Urothelium cell line (cell line): Measurements from ENCODE around the gene DPT.

Experiments
- DNase-seq: peaks from one replicate; pipeline ENCODE4 v3.0.0; 2011; ENCODE audit warnings: low spot score, mixed read lengths
- FAIRE-seq: peaks from 2 replicates; lab custom pipeline; 2011; peaks lifted over from hg19 to GRCh38; lab: Jason Lieb, UNC

Gene DPT

GRCh38 chr1:168706391-168706992 lies 22.5 kb downstream of the DPT start:
- DNase-seq (no peak), FAIRE-seq (no peak)

DNA sequence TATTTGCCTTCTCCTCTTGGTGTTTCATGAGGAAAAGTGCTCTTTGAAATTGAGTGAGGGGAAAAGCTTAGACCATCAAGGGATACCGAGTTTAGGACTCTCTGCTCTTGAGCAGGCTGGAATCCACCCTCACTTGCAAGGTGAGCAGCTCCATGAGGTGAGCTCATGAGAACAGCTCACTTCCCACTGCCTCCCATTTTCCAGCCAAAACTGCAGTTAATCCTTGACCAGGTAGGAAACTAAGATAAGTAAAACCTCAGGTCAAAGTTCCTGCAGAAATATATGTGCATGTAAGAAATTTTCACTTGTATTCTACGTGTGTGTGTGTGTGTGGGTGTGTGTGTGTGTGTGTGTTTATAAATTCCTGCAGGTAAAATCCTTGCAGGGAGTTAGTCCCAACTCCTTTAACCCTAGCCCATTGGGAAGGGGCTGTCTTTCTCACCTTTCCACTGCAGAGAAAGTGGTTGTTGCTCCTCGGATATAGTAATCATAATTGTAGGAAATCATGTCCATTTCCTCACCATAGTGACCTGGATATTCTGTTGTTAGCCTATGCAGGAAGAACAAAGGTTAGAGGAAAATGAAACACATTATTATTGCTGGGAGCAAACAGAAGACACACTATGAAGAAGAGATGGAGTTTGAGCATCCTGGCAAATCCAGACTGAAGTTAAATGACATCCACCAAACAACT lies 28.3 kb downstream of the DPT start:
- FAIRE-seq: no peak
- DNase-seq: no peak

DNA sequence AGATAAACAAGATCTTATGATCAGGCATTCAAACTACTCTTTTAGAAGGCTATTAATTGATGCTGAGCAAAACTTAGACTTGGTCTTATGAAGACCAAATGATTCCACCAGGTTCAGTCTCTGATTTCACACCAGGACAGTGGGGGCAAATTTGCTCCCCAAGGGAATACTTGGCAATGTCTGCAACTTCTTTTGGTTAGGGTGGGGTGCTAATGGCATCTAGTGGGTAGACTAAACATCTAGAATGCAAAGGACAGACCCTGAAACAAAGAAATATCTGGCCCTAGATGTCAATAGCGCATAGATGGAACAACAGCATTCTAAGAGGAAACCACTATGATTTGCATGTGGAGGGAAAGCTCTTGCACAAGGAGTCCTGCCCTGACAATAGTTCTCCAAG lies 30.6 kb downstream of the DPT start:
- FAIRE-seq: no peak
- no peak for DNase-seq

GRCh38 chr1:168697356-168698126 lies 31.5 kb downstream of the DPT start:
- DNase-seq: no peak
- FAIRE-seq: no peak

DNA sequence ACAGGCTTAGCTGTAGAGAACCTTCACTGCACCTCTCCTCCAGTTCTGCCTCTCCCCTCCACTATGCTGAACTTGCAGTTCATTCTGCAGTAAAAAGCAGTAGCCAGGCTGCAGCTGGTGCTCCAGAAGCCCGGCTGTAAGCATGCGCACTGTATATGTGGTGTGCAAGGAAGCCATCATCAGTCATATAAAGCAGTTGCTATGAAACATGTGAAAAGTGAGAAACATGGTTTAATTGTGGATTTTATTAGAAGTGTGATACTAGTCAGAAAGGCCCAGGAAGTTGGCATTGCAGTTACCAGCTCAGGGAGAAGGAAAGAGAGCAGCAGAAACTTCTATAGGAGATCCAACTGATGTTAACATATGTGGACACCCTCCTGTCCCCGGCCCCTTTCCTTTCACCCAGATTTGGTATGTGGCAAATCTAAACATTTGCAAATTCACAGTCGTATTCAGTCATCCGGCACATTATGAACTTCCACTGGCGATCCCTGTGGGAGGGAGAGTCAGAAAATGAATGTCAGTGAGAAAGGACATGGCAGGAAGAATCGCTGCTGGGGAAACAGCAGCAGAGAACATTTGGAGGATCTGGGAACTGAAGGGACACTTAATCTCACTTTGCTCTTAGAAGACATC lies 32.8 kb downstream of the DPT start:
- DNase-seq (no peak), FAIRE-seq (no peak)

- DNase-seq: no peak
- no peak for FAIRE-seq
Measured at GRCh38 chr1:168693872-168694238, 35.2 kb downstream of the DPT start.

DNA sequence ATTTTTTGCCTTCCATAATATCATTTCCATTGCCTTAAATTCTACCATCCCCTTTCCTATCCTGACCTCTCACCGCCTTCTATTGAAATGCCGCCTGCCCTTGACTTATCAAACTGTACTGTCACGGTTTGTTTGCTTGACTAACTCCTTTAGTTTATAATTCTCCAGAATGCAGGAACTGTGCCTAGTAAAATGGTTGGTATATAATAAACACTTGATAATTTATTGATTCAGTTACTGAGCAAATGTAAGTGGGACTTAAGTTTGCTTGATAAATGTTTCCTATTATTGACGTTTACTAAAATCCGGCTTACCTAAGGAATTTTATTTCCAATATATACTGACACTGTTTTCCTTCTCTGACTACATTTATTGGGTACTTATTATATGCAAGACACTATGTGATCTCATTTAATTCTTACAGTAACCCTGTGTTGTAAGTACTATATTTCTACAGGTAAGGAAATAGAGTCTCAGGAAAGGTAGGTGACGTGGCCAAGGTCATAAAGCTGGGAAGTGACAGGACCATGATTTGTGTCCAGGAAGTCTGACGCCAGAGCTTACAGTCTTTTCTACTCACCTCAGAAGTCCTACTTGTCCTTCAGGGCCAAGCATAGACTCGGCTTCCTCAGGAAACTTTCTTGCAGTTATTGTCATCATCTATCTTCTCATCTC lies 35.7 kb downstream of the DPT start:
- FAIRE-seq (no peak), DNase-seq (no peak)

DNA sequence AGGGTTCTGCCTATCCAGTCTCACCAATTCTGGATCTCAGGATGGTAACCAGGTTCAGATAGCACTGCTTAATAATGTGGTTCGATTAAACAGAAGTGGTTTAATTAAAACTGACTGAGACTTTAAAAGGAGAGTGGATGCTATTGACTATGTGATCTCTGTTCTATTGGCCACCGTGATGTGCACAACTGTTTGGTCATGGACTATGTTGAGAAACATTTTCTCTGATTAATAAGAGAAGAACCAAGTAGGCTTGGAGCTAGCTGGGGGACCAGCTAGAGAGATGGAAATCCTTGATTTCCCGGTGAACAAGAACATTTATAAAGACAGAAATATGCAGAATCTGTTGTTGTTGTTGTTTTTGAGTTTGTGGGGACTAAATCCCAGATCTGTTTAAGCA lies 36.5 kb downstream of the DPT start:
- FAIRE-seq (no peak), DNase-seq (no peak)

- no peak for FAIRE-seq
- no peak for DNase-seq
Measured at GRCh38 chr1:168691541-168691940, 37.5 kb downstream of the DPT start.

- DNase-seq (peak; percentile 47), FAIRE-seq (no peak)
Measured at GRCh38 chr1:168689726-168690602, 39.0 kb downstream of the DPT start.

DNA sequence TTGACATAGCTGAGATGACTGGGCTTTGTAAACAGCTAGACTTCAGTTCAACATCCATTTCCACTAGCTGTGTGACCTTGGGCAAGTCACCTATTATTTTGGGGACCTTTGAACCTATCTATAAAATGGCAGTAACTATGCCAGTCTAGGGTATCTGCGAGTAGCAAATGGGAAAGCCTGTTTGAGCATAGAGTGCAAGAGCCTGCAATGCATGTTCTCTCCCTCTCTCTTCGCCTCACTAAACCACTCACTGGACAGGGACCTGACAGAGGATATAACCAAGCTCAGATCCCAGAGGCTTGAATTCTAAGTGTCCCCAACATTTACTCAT lies 39.7 kb downstream of the DPT start:
- no peak for FAIRE-seq
- no peak for DNase-seq

DNA sequence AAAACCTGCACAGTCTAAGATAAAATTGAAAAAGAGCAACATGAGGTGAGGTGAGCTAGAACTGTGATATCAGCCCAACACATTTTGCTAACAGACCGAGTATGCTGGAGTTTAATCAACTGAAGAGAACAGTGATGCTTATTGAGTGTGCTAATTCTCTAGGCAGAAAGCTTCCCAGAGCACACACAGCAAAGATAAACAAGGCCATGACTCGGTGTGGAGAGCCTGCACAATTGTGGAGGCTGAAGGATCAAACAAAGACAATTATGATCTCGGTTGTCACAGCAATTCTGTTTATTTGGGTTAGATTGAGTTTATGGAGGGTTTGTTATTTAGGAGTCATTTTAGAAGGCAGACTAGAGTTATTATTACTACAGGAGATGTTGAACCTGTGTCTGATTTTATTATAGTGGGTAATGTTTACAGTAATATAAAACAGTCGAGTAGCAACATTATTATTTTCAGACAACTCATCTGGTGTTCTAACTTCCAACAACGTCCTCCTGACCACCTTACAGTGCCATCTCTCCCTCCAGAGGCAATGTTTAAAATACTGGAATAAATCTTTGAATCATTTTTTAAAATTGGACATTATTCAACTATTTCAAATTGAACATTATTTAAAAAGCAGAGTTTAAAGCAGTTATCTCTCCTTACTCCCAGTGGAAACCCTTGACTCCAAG lies 40.2 kb downstream of the DPT start:
- FAIRE-seq: no peak
- no peak for DNase-seq

DNA sequence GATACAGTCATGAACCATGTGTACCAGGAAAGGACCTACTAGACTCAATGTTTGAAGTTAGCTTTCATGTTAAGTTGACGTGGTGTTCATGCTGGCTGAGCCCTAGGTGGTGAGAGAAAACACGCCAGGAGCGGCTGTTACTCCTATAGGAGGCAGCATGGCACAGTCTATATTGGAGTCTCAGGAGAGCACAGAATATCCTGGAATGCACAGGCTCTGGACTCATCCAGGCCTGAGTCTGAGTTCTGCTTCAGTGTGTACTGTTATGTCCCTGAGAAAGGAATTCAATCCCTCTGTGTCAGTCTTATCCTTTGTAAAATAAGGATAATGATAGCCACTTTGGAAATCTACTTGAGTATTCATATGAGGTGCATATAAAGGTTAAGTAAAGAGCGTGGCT lies 41.2 kb downstream of the DPT start:
- no peak for DNase-seq
- FAIRE-seq: no peak

DNA sequence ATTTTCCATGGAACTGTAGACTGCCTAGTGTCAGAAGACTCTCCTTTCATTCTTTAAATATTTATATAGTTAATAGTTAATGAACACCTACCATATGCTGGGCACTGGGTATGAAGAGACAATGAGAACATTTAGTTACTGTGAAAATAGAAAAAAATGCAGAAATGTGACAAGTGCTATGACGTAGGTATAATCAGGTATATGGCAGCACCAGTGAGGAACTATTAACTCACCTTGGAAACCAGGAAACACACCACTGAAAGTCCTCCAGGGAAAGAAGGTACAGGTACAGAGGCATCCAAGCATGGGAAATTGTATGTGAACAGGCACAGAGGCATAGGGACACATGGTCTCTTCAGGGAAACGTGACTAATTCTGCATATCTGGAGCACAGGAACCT lies 42.3 kb downstream of the DPT start:
- DNase-seq: no peak
- FAIRE-seq: no peak

DNA sequence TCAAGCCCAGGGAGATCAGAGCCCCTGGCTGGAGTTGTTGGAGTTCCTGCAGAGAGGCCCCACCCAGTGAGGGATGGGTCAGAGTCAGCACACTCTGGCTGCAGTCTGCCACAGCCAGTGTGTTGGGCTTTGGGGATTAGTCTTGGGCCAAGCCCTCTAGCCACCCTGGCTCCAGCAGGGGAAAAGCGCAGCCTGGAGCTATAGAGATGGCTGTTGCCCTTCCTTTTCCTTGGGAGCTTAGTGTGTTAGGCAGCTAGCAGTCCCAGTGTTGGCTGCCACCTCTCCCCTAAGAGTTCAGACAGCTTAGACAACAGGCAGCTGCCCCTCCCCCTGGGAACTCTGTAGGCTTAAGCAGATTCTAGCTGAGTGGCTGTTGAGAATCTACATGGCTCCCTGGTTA lies 45.1 kb downstream of the DPT start:
- DNase-seq: no peak
- no peak for FAIRE-seq

GRCh38 chr1:168676861-168677260 lies 52.1 kb downstream of the DPT start:
- DNase-seq (no peak), FAIRE-seq (no peak)

DNA sequence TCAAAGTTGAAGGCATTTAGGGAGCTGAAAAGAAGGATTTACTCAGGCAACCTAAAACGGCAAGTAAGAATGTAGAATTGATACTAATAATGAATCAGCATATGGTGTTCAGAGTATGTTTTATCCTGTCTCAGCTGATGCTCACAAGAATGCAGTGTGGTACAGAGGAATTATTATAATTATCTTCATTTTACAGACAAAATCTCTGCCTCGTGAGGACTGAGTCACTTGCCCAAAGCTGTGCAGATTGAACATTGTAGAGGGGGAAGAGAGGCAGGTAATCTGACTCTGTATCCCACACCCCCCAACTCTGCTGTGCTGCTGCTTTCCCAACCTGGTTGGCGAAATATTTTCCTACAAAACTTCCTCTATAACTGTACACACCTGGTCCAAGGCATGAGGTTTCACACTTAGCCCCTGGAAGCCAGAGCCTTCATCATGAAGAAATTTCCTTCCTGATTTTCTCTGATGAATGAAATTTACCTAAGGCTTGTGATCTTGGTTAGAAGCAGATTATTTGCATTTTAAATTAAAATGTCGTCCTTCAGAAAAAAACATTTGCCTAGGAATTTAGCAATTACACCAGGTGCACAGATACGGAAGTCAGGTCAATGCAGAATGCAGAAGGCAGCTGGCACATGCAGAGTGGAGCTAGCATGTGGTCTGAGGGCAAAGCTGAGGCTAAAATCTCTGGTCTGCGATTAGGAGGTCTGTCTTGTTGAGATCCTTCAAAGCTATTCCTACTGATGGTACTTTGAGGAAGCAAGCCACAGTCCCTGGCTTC lies 52.8 kb downstream of the DPT start:
- DNase-seq: no peak
- no peak for FAIRE-seq

DNA sequence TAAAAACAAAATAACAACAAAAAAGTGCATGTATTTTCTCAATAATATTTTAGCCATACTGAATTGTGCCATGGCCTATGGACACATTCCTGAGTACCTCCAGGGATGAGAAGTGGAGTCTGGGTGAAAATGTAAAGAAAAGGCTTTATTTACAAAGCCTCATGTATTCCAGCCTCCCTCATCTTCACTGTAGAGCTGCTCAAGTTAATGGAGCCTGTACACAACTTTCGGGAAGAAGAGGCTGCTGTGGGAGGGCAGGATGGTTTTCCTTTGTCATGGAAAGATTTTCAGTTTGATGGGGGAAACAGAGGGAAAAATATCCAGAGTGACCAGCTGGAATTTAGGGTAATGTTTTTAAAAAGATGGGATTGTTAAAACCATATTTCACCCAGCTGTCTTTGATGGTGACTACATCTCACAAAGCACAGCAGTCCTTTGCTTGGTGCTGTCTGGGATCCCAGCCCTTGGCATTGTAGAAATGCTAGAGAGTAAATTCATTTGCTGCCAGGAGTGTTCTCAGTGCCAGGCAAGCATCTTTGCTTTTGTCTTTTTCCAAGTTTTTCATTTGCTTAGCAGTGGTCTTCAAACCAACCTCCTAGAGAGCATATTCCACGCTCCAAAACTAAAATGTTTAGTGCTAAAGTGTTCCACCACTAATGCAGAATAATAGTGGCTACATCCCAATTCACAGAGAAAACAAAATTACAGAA lies 54.9 kb downstream of the DPT start:
- DNase-seq (no peak), FAIRE-seq (no peak)
